H9 (cell line): ENCODE results near the gene SLC30A7. TPM values are rescaled to one million over a fixed set of nuclear protein-coding genes. Genes with fewer than 3 reads are reported as not detected.

Source experiments
- DNase-seq: peaks from one replicate; pipeline ENCODE4 v3.0.0-alpha.2; 2017
- H2AFZ ChIP-seq: one replicate; pipeline ENCODE4 v1.6.1; 2013; ENCODE audit warnings: mild to moderate bottlenecking, low read length, control low read depth, moderate library complexity
- H2AK5ac ChIP-seq: 2 replicates; pipeline ENCODE4 v1.6.1; 2013; ENCODE audit warnings: low read length, control low read depth, mixed read lengths; ENCODE audit not compliant: insufficient read length
- H2BK120ac ChIP-seq: one replicate; pipeline ENCODE4 v1.6.1; 2013; ENCODE audit warnings: low read depth, mild to moderate bottlenecking, low read length, control low read depth, inconsistent platforms; ENCODE audit not compliant: poor library complexity, severe bottlenecking
- H2BK12ac ChIP-seq: 2 replicates; pipeline ENCODE4 v1.6.1; 2013; ENCODE audit warnings: low read length, control low read depth, mixed read lengths, low read depth; ENCODE audit not compliant: insufficient read length
- H2BK15ac ChIP-seq: 2 replicates; pipeline ENCODE4 v1.6.1; 2013; ENCODE audit warnings: low read depth, low read length, control low read depth
- H2BK20ac ChIP-seq: one replicate; pipeline ENCODE4 v1.6.1; 2013; ENCODE audit warnings: low read depth, mild to moderate bottlenecking, low read length, control low read depth, inconsistent platforms; ENCODE audit not compliant: poor library complexity, severe bottlenecking
- H2BK5ac ChIP-seq: 2 replicates; pipeline ENCODE4 v1.6.1; 2013; ENCODE audit warnings: low read length, control low read depth, mixed read lengths; ENCODE audit not compliant: insufficient read length
- H3K14ac ChIP-seq: 2 replicates; pipeline ENCODE4 v1.6.1; 2013; ENCODE audit warnings: low read length, control low read depth; ENCODE audit not compliant: insufficient read depth
- H3K18ac ChIP-seq: 2 replicates; pipeline ENCODE4 v1.6.1; 2013; ENCODE audit warnings: low read depth, mild to moderate bottlenecking, mixed read lengths, low read length, control low read depth; ENCODE audit not compliant: insufficient read length
- H3K23ac ChIP-seq: 2 replicates; pipeline ENCODE4 v1.6.1; 2013; ENCODE audit warnings: low read length, control low read depth, mixed read lengths, low read depth; ENCODE audit not compliant: insufficient read length
- H3K23me2 ChIP-seq: 2 replicates; pipeline ENCODE4 v1.6.1; 2013; ENCODE audit warnings: low read depth, mild to moderate bottlenecking, mixed read lengths, low read length, control low read depth; ENCODE audit not compliant: insufficient read length, poor library complexity, severe bottlenecking
- H3K27ac ChIP-seq: 2 replicates; pipeline ENCODE4 v1.5.1; 2013; ENCODE audit warnings: low read length, control low read depth, mixed read lengths, low read depth; ENCODE audit not compliant: insufficient read length
- H3K27me3 ChIP-seq: 2 replicates; pipeline ENCODE4 v1.6.1; 2013; ENCODE audit warnings: low read length, control low read depth, inconsistent platforms; ENCODE audit not compliant: insufficient read depth
- H3K4ac ChIP-seq: 2 replicates; pipeline ENCODE4 v1.6.1; 2013; ENCODE audit warnings: low read depth, mild to moderate bottlenecking, control low read depth, inconsistent platforms, low read length, moderate library complexity
- H3K4me1 ChIP-seq: 2 replicates; pipeline ENCODE4 v1.6.1; 2013; ENCODE audit warnings: low read length, control low read depth, inconsistent platforms; ENCODE audit not compliant: insufficient read depth
- H3K4me2 ChIP-seq: 2 replicates; pipeline ENCODE4 v1.6.1; 2013; ENCODE audit warnings: low read length, control low read depth, mixed read lengths; ENCODE audit not compliant: insufficient read length, insufficient read depth
- H3K56ac ChIP-seq: 2 replicates; pipeline ENCODE4 v1.6.1; 2013; ENCODE audit warnings: low read depth, mild to moderate bottlenecking, mixed read lengths, low read length, control low read depth; ENCODE audit not compliant: insufficient read length
- H3K79me1 ChIP-seq: 2 replicates; pipeline ENCODE4 v1.6.1; 2013; ENCODE audit warnings: low read depth, mild to moderate bottlenecking, moderate library complexity, low read length, control low read depth, inconsistent platforms; ENCODE audit not compliant: insufficient read depth, poor library complexity, severe bottlenecking
- H3K79me2 ChIP-seq: 2 replicates; pipeline ENCODE4 v1.6.1; 2013; ENCODE audit warnings: low read length, control low read depth, inconsistent platforms; ENCODE audit not compliant: insufficient read depth
- H3K9ac ChIP-seq: 2 replicates; pipeline ENCODE4 v1.6.1; 2013; ENCODE audit warnings: low read length, control low read depth, mixed read lengths; ENCODE audit not compliant: insufficient read length; ENCODE audit errors: extremely low read depth
- H3K9me3 ChIP-seq: one replicate; pipeline ENCODE4 v1.6.1; 2013; ENCODE audit warnings: low read depth, low read length, inconsistent platforms; ENCODE audit not compliant: control insufficient read depth
- H3T11ph ChIP-seq: one replicate; pipeline ENCODE4 v1.6.1; 2013; ENCODE audit warnings: mild to moderate bottlenecking, low read length, control low read depth, inconsistent platforms
- H4K20me1 ChIP-seq: one replicate; pipeline ENCODE4 v1.6.1; 2013; ENCODE audit not compliant: control insufficient read depth, insufficient read length, insufficient read depth
- H4K5ac ChIP-seq: 2 replicates; pipeline ENCODE4 v1.6.1; 2013; ENCODE audit warnings: low read depth, mild to moderate bottlenecking, mixed read lengths, low read length, control low read depth; ENCODE audit not compliant: insufficient read length
- H4K8ac ChIP-seq: replicated peaks from 2 replicates; pipeline ENCODE4 v1.6.1; 2013; ENCODE audit warnings: low read length, control low read depth, mixed read lengths, low read depth; ENCODE audit not compliant: insufficient read length
- H4K91ac ChIP-seq: 2 replicates; pipeline ENCODE4 v1.6.1; 2013; ENCODE audit warnings: low read depth, mild to moderate bottlenecking, moderate library complexity, mixed read lengths, low read length, control low read depth; ENCODE audit not compliant: insufficient read length
- H3K27ac Mint-ChIP-seq, 3 experiments: 2 replicates in 2 of 3; 3 replicates in 1 of 3; pipeline ENCODE4 v1.8.0; 2020 to 2021; ENCODE audit warnings: mixed read lengths in 3 of 3, mild to moderate bottlenecking in 1 of 3, moderate library complexity in 1 of 3
- H3K27me3 Mint-ChIP-seq: 2 replicates; pipeline ENCODE4 v1.8.0; 2021; ENCODE audit warnings: low read depth, mild to moderate bottlenecking, moderate library complexity, mixed read lengths
- H3K36me3 Mint-ChIP-seq, 3 experiments: 2 replicates in 2 of 3; 3 replicates in 1 of 3; pipeline ENCODE4 v1.8.0; 2020 to 2021; ENCODE audit warnings: low read depth in 3 of 3, mixed read lengths in 3 of 3; ENCODE audit not compliant: insufficient read depth in 1 of 3
- H3K4me1 Mint-ChIP-seq, 2 experiments: 2 replicates each; pipeline ENCODE4 v1.8.0; 2020; ENCODE audit warnings: mixed read lengths in 2 of 2
- H3K4me3 Mint-ChIP-seq, 2 experiments: 2 replicates in 1 of 2; 3 replicates in 1 of 2; pipeline ENCODE4 v1.8.0; 2020 to 2021; ENCODE audit warnings: mild to moderate bottlenecking in 2 of 2, mixed read lengths in 2 of 2, moderate library complexity in 1 of 2
- H3K9me3 Mint-ChIP-seq, 2 experiments: 2 replicates in 1 of 2; 3 replicates in 1 of 2; pipeline ENCODE4 v1.8.0; 2020; ENCODE audit warnings: mild to moderate bottlenecking in 2 of 2, mixed read lengths in 2 of 2, moderate library complexity in 1 of 2
- CTCF ChIP-seq: fragments of 200-600 bp; sonication (generic); conservative IDR thresholded peaks from 3 replicates; pipeline ENCODE4 v1.8.0; 2021; ENCODE audit warnings: antibody characterized with exemption, mild to moderate bottlenecking
- total RNA-seq: library from RNA; stranded (reverse); gene quantifications from 2 replicates; pipeline ENCODE4 v1.2.1, GENCODE V29; 2021

SLC30A7 gene
- total RNA-seq, 1 experiment from 2014 or later: 25.6 TPM

GRCh38 chr1:100876291-100876690 lies 19.6 kb upstream of the SLC30A7 start:
- H3K23ac ChIP-seq: no peak overlapping the region
- no peaks in the 10 kb centered on the region for H3K79me1 ChIP-seq
- Mint-ChIP-seq H3K27ac (no peak overlapping the region), H3K27me3 (no peaks in the 10 kb centered on the region), H3K36me3 (peaks cover 0 to 19% (median 12%) of the 10 kb centered on the region in 3 experiments; a peak in 6 of 7 replicates), H3K4me1 (peaks cover 8 to 11% of the 10 kb centered on the region in 2 experiments; a peak in 3 of 4 replicates), H3K4me3 (no peak overlapping the region), H3K9me3 (no peaks in the 10 kb centered on the region)
- H2AK5ac ChIP-seq: no peak overlapping the region
- no peak overlapping the region for H3K9ac ChIP-seq
- H3K27me3 ChIP-seq: no peaks in the 10 kb centered on the region
- no peak overlapping the region for H2BK20ac ChIP-seq
- H3K27ac ChIP-seq: no peak overlapping the region
- TF ChIP-seq CTCF: no peak
- no peaks in the 10 kb centered on the region for H3K9me3 ChIP-seq
- DNase-seq: no peak
- H3T11ph ChIP-seq: no peak overlapping the region
- no peak overlapping the region for H3K56ac ChIP-seq
- H4K20me1 ChIP-seq: no peaks in the 10 kb centered on the region
- H2BK12ac ChIP-seq: no peak overlapping the region
- H3K4me1 ChIP-seq: no peaks in the 10 kb centered on the region
- H2BK5ac ChIP-seq: no peak overlapping the region
- no peak overlapping the region for H3K4me2 ChIP-seq
- H3K18ac ChIP-seq: no peak overlapping the region
- no peak overlapping the region for H4K5ac ChIP-seq
- no peak overlapping the region for H2BK15ac ChIP-seq
- H4K91ac ChIP-seq: no peak overlapping the region
- H2BK120ac ChIP-seq: no peak overlapping the region
- H3K79me2 ChIP-seq: no peaks in the 10 kb centered on the region
- no peak overlapping the region for H2AFZ ChIP-seq
- H3K14ac ChIP-seq: no peak overlapping the region
- no peaks in the 10 kb centered on the region for H3K23me2 ChIP-seq
- H3K4ac ChIP-seq: no peak overlapping the region
- H4K8ac ChIP-seq: no peak overlapping the region
